NCI-H128 (cell line): ENCODE results near the gene SPRN.
"Not testable (repeated sequence)": the region's sequence is repeated elsewhere in the genome, so short reads cannot be mapped to it uniquely, and the experiment has no call there.

Experiments used
- DNase-seq: peaks from one replicate; lab custom pipeline; 2025; ENCODE audit not compliant: unreplicated experiment; lab: John Stamatoyannopoulos, UW

The SPRN gene

DNA sequence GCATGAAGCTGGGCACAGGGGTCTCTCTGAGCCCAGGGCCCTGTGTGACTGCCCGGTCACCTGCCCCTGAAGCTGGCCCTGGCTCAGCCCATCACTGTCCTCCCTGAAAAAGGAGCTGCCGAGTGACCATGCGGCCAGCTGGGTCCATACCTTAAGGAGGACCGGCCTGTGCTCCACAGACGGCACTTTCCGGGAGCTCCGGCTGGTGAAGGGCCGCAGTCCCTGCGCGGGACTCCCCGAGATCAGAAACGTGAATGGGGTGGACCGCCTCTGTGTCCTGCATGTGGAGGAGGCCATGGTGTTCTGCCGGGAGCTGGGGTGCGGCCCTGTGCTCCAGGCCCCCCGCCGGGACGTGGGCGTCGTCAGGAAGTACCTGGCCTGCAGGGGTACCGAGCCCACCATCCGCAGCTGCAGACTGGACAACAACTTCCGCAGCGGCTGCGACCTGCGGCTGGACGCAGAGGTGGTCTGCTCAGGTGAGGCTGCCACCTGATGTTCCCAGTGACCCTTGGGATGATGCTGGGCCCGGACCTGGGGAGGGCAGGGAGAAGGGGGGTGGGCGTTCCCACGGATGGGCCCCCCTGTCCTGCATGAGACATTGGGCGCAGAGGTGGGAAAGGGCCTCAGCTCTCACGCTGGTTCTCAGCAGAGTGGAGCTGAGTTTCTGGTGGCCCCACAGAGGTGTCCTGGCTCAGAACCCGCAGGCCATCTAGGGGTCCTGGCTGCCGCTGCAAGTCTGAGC lies 32.8 kb upstream of the SPRN start:
- DNase-seq = no peak

GRCh38 chr10:133456041-133456951 lies 31.9 kb upstream of the SPRN start:
- no peak for DNase-seq

DNA sequence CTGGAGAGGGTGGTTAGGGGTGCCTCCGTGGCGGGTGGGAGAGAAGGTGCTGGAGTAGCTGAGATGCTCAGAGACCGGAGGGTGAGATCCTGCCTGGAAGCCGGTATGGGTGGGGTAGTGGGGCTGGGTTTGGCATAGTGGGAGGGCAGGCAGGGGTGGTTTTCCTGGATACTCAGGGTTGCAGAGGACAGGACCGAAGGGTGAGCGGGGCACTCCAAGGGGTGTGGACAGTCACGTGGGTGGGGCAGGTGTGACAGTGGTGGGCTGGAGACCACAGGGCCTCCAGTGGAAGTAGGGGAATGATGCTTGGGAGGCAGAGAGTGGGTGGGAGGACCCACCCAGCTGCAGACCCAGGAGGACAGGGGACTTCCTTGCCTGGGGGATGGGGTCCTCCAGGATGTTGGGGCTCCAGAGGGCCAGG lies 31.2 kb upstream of the SPRN start:
- no peak for DNase-seq

GRCh38 chr10:133455196-133455595 lies 30.8 kb upstream of the SPRN start:
- DNase-seq = no peak

DNA sequence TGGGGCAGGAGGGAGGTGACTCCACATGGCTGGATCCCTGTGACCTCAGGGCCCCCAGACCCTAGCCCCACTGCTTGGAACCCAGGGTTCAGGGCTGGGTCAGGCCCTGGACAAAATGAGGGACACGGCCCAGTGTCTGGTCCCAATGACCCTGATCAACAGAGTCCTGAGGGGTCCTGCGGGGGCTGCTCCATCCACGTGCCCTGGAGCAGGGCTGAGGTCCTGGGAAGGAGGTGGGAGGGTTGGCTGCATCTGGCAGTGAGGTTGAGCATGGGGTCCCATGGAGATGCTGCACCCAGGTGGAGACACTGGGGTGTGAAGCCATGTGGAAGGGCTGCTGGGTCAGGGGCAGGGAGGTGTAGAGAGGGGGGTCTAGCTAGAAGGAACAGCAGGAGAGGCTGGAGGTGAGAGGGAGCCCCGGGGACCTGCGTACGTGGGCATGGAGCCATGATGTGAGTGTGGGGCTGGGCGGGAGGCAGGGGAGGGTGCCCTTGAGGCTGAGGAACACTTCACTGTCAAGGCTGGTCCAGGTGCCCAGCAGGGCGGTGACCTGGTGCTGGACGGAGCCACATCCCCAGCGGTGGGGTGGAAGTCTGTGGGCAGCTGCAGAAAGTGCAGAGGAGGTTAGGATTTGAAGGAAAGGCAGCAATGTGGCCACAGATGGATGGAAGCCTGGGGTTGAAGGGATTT lies 29.9 kb upstream of the SPRN start:
- DNase-seq = no peak

- no peak for DNase-seq
Observed at GRCh38 chr10:133453516-133454203, 29.2 kb upstream of the SPRN start, which contains the start of gene SCART1. SCART1 (plus strand) TSS chr10:133453945; CDS start chr10:133453998, 53 bp downstream.

DNA sequence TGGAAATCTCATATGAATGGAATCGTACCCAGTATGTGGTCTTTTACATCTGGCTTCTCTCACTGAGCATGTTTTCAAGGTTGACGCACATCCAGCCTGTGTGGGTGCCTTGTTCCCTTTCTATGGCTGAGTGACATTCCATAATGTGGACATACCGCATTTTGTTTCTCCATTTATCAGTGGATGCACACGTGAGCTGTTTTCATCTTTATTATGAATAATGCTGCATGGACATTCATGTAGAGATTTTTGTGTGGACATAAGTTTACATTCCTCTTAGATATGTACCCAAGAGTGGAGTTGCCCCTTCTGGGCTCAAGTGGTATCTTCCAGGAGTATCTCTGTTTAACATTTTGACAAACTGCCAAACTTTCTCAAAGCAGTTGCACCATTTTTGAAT lies 28.0 kb upstream of the SPRN start:
- DNase-seq = no peak

GRCh38 chr10:133451346-133451745 lies 26.9 kb upstream of the SPRN start:
- no peak for DNase-seq

GRCh38 chr10:133448120-133448519 lies 23.7 kb upstream of the SPRN start:
- no peak for DNase-seq

- no peak for DNase-seq
Observed at GRCh38 chr10:133446979-133447378, 22.6 kb upstream of the SPRN start.

DNA sequence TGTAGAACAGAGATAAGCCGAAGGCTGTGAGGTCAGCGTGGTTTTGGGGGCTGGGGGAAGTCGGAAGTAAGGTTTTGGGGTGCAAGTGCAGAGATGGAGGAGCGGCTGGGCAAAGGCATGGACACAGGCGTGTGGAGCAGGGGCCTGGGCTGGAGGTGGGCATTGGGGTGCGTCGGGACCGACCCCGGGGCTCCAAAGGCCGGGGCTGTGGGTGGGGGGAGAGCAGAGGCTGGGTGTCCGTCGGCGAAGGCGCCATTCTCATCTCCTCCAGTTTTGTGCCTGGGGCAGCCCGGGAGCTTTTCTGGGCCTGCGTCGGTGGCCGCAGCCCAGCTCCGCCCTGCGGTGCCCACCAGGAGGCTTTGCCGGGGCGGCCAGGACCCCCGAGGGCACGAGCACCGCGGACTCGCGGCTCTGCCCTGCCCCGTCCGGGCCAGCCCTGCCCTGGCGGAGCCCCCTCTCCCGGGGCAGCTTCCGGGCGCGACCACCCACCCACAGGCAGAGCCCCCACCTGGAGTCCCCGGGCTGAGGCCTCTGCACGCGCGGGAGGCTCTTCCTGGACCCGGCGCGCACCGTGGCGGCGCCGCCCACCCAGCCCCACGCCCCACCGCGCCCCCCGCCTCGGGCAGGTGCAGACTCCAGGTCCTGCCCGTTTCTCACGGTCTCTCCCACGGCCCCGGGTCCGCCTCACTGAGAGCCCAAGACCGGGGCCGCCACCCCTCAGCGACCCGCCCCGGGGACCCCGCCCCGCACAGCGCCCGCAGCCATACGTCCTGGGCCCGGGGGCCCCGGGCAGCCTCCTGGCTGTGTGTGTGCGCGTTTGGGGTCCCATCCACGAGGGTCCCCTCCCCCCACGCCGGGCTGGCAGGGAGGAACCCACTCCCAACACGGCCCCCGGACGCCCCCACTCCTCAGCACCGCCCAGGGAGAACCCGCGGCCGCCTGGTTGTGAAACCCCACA lies 21.6 kb upstream of the SPRN start:
- DNase-seq = no peak

DNA sequence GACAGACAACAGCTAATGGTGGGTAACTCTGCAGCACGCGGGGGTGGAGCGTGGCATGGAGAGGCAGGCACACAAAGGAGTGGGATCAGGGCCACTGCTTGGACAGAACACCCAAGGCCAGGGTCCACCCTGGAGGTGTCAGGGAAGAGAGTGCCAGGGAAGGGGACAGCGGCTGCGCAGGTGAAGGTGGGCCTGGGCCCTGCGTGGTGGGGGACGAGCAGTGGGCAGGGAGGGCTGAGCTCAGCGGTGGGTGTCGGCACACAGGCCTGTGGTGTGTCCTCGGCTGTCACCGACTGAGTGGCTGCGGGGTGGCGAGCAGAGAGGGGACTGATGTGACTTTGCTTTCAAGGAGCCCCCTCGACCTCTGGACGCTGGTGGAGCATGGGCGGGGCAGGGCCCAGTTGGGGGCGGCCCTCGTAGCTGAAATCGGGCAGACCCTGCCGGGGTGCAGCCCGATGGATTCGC lies 20.9 kb upstream of the SPRN start:
- no peak for DNase-seq

- no peak for DNase-seq
Observed at GRCh38 chr10:133444342-133445267, 20.2 kb upstream of the SPRN start.

DNA sequence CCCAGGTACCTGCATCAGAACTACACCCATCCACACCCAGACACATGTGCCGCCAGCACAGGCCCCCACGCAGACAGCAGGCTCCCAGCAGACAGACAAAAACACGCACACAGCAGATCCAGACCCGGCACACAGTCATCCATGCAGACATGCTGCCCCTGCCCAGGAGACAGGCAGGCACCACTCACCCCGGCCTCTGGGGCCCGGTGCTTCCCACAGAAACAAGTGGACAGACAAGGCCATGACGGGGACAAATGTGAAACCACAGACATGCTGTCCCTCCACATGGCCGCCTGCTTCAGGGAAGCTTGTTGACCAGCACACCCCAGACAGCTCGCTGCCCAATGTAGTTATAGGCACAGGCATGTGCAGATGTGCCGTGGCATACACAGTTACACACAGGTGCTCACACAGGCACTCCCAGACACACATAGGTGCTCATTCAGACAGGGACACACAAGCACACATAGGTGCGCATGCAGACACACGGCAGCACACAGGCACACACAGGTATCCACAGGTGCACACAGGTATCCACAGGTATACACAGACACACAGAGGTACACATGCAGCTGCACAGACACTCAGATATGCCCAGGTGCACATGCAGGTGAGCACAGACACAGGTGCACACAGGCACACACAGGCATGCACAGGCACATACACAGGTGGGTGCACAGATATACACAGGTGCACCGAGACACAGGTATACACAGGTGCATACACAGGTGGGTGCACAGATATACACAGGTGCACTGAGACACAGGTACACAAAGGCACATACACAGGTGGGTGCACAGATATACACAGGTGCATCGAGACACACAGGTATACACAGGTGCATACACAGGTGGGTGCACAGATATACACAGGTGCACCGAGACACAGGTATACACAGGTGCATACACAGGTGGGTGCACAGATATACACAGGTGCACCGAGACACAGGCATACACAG lies 18.8 kb upstream of the SPRN start:
- DNase-seq = no peak

GRCh38 chr10:133442191-133442966 lies 18.0 kb upstream of the SPRN start:
- no peak for DNase-seq

DNA sequence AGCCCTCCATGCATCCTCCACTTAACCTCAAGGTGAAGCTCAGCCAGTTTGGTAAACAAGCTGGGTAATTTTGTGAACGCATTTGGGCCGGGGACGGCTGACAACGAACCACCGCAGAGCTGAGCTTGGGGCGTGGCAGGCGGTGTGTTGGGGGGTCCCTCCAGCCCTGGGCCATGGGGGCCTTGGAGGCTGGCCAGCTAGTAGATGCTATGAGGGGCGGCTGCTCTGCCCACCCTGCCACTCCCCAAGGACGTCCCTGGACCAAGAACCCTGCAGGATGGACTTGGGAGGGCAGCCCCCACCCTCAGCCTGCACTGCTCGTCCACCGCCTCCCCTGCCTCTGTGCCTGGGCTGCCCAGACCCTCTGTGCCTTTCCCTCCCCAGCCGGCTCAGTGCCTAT lies 17.4 kb upstream of the SPRN start:
- no peak for DNase-seq

- not testable (repeated sequence) for DNase-seq
Observed at GRCh38 chr10:133441356-133441755, 16.9 kb upstream of the SPRN start.
